ENCODE measurements around the gene ANXA8. TPM values are rescaled to one million over a fixed set of nuclear protein-coding genes. Genes with fewer than 3 reads are reported as not detected.
A peak's percentile ranks its signal among the peaks of the same experiment; 100 is the strongest.
"Not testable (repeated sequence)": the region's sequence is repeated elsewhere in the genome, so short reads cannot be mapped to it uniquely, and the experiment has no call there.

Gene ANXA8
- 0.68 and 0.72 TPM in 2 replicates for total RNA-seq (2014; rRNA removed; shearing (Covaris generic); ENCODE audit: low replicate concordance)

- in situ Hi-C loops (cut with HindIII; ENCODE audit: low pct_unique_long_range_greater_than_20kb, low sequenced_read_pairs); DNase-seq (ENCODE audit: low read depth): not testable (repeated sequence)
Measured at GRCh38 chr10:47483923-47484322, at the start of gene ANXA8. TSS of gene ANXA8 (minus strand) at chr10:47484115. CDS start at chr10:47483933, 182 bp downstream.

DNA sequence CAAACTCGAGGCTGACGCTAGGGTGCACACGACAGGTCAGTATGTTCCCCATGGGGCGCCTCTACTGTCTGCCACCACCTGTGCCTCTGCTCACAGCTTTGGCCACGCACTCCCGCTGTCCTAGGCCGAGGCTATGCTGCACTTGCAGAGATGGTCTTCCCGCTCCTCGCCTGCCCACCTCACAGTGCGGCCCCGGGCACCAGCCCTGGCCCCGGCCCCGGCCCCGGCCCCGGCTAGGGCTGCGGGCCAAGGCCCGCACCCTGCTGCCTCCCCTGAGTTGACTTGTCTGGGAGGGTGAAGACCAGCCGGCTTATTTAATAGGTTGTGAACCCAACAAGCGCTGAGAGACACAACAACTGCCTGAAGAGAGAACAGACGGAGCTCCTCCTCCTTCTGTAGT lies 39.6 kb upstream of the ANXA8 start, which contains the start of gene AGAP9:
Gene AGAP9, minus strand, starts transcription at position 164 of the 400 bp plus-strand sequence. Its CDS starts 112 bp downstream, at position 52.
- in situ Hi-C loops (cut with HindIII; ENCODE audit: low pct_unique_long_range_greater_than_20kb, low sequenced_read_pairs); DNase-seq (ENCODE audit: low read depth): not testable (repeated sequence)

- in situ Hi-C loops (cut with HindIII; ENCODE audit: low pct_unique_long_range_greater_than_20kb, low sequenced_read_pairs); DNase-seq (ENCODE audit: low read depth): not testable (repeated sequence)
Measured at GRCh38 chr10:47502313-47502712, 18.4 kb upstream of the ANXA8 start.

DNA sequence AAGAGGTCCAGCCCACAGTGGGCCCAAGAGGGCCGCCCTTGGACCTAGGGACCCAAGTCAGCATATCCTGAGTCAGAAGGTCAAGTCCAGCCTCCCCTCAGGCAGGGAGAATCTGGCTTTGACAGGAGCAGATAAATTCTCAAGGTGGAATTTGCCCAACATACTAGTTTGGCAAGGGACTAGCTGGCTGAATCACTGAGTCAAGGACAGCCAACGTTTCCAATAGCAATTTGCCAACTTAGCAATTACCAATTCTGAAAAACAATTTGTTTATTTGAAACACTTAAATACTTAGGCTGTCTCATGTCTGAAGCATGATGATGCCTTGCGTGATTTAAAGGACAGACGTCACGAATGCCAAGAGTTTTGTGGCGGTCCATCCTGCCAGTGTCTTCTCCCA lies 10.3 kb upstream of the ANXA8 start:
- in situ Hi-C loops (cut with HindIII; ENCODE audit: low pct_unique_long_range_greater_than_20kb, low sequenced_read_pairs) = not testable (repeated sequence)

GRCh38 chr10:47491600-47491999 lies 7.7 kb upstream of the ANXA8 start, which contains the start of gene FAM25G:
TSS of gene FAM25G (minus strand) at chr10:47491700. CDS start at chr10:47491674, 26 bp downstream.
- DNase-seq (ENCODE audit: low read depth); in situ Hi-C loops (cut with HindIII; ENCODE audit: low pct_unique_long_range_greater_than_20kb, low sequenced_read_pairs): not testable (repeated sequence)

More for the DNA sequence above, 10.3 kb upstream of the ANXA8 start:
- DNase-seq (ENCODE audit: low read depth) = not testable (repeated sequence)

GRCh38 chr10:47489630-47490029 lies 5.7 kb upstream of the ANXA8 start:
- DNase-seq (ENCODE audit: low read depth); in situ Hi-C loops (cut with HindIII; ENCODE audit: low pct_unique_long_range_greater_than_20kb, low sequenced_read_pairs): not testable (repeated sequence)

GRCh38 chr10:47485943-47486342 lies 2.0 kb upstream of the ANXA8 start:
- peak; percentile 27 for DNase-seq (ENCODE audit: low read depth)
- in situ Hi-C loops (cut with HindIII; ENCODE audit: low pct_unique_long_range_greater_than_20kb, low sequenced_read_pairs) = not testable (repeated sequence)

DNA sequence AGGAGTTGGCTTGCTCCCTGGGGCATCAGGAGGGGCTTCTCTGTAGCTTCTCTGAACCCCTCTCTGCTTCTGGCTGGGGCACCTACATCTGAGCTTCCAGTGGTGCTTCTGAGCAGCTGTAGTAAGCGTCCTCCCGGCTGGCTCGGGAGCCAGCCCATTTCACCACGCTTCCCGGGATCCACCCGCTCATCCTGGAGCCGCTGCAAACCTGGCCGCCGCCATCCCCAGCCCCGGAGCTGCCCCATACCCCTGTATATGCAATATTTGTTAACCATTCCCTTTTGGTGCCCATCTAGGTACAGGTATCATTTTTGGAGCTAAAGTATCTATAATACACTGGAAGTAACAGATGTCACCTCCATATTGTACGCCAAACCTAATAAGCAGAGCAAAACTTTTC lies 871 bp upstream of the ANXA8 start:
- in situ Hi-C loops (cut with HindIII; ENCODE audit: low pct_unique_long_range_greater_than_20kb, low sequenced_read_pairs); DNase-seq (ENCODE audit: low read depth): not testable (repeated sequence)

GRCh38 chr10:47482367-47482766 lies 1.5 kb downstream of the ANXA8 start:
- in situ Hi-C loops (cut with HindIII; ENCODE audit: low pct_unique_long_range_greater_than_20kb, low sequenced_read_pairs); DNase-seq (ENCODE audit: low read depth): not testable (repeated sequence)

DNA sequence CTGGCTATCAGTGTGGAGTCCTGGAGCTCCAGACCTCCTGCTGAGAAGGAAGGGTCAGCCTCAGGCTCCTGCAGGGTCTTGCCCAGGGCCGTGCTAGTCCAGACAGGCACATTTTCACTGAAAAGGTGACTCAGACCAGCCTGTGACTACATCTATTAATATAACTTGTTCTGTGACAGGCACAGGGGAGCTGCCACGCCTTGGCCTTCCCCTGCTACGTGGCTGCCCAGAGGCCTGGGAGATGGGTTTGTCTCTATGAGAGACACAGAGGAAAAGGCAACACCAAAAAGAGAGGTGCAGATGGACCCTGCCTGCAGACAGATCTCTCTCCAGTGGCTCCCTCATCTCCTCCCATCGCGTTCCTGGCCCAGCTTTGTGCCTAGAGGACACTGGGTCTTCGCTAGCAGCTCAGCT lies 2.1 kb downstream of the ANXA8 start:
- in situ Hi-C loops (cut with HindIII; ENCODE audit: low pct_unique_long_range_greater_than_20kb, low sequenced_read_pairs); DNase-seq (ENCODE audit: low read depth): not testable (repeated sequence)

DNA sequence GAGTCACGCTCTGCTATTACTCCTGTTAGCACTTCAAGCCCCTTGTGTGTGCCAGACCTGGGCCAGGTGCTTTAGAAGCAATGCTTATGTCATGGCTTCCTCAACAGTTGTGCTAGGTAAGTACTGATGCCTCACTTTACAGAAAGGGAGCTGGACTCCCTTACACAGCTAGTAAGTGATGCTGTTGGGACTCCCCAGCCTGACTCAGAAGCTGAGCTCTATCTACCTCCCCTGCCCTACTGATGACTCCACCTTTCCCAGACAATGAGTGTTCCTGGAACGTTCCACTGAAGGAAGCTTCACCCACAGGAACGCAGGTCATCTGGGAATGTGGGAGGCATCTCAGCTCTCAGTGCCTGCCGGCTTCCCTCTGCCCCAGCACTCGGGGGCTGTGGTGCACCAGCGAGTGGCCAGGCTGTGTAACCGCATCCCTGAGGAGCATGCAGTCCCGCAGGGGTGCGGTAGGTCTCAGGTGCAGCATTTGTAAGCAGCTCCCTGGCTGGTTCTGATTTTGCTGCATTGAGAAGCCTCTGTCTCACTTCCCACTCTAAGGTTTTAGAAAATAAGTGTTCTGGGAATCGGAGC lies 2.6 kb downstream of the ANXA8 start:
- in situ Hi-C loops (cut with HindIII; ENCODE audit: low pct_unique_long_range_greater_than_20kb, low sequenced_read_pairs) = not testable (repeated sequence)
- DNase-seq (ENCODE audit: low read depth) = peak; percentile 73

- DNase-seq (ENCODE audit: low read depth); in situ Hi-C loops (cut with HindIII; ENCODE audit: low pct_unique_long_range_greater_than_20kb, low sequenced_read_pairs): not testable (repeated sequence)
Measured at GRCh38 chr10:47480133-47480532, 3.8 kb downstream of the ANXA8 start.

DNA sequence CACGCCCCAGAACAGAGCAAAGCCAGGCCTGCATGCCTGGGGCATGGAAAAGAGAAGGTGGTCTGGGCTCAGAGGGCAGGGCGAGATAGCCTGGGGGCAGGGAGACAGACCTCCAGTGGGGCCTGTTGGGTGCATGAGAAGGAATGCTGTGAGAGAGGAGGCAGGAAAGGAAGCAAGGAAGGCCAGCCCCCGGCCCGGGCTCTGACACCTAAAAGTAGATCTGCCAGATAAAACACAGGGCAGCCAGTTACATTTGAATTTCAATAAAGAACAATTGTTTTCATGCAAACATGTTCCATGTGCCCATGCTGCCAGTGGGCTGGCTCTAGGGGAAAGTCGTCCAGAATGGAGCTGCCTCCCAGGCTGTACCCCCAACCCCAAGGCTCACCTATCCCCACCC lies 5.8 kb downstream of the ANXA8 start:
- DNase-seq (ENCODE audit: low read depth); in situ Hi-C loops (cut with HindIII; ENCODE audit: low pct_unique_long_range_greater_than_20kb, low sequenced_read_pairs): not testable (repeated sequence)

DNA sequence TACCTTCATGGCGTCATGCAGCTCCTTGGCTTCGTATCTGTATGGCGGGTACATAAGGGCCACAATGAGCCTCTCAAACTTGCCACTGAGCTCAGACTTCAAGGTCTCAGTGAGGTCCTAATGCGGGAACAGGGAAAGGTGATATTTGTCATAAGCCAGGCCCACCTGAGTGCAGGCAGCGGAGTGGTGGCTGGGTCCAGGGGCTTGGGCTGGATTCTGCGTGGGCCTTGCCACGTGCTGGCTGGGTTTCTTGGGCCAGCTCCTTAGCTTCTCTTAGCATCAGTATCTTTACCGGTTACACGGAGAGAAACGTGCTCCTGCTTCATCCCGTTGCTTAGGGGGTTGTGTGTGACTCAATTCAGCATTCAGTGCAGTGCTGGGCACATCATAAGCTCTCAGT lies 6.8 kb downstream of the ANXA8 start:
- in situ Hi-C loops (cut with HindIII; ENCODE audit: low pct_unique_long_range_greater_than_20kb, low sequenced_read_pairs); DNase-seq (ENCODE audit: low read depth): not testable (repeated sequence)

- in situ Hi-C loops (cut with HindIII; ENCODE audit: low pct_unique_long_range_greater_than_20kb, low sequenced_read_pairs); DNase-seq (ENCODE audit: low read depth): not testable (repeated sequence)
Measured at GRCh38 chr10:47475101-47475500, 8.8 kb downstream of the ANXA8 start.

- DNase-seq (ENCODE audit: low read depth); in situ Hi-C loops (cut with HindIII; ENCODE audit: low pct_unique_long_range_greater_than_20kb, low sequenced_read_pairs): not testable (repeated sequence)
Measured at GRCh38 chr10:47473516-47473915, 10.4 kb downstream of the ANXA8 start.

GRCh38 chr10:47472647-47473046 lies 11.3 kb downstream of the ANXA8 start:
- in situ Hi-C loops (cut with HindIII; ENCODE audit: low pct_unique_long_range_greater_than_20kb, low sequenced_read_pairs); DNase-seq (ENCODE audit: low read depth): not testable (repeated sequence)

GRCh38 chr10:47472072-47472471 lies 11.8 kb downstream of the ANXA8 start:
- in situ Hi-C loops (cut with HindIII; ENCODE audit: low pct_unique_long_range_greater_than_20kb, low sequenced_read_pairs) = not testable (repeated sequence)

GRCh38 chr10:47468731-47469528 lies 15.0 kb downstream of the ANXA8 start:
- in situ Hi-C loops (cut with HindIII; ENCODE audit: low pct_unique_long_range_greater_than_20kb, low sequenced_read_pairs) = not testable (repeated sequence)

More at GRCh38 chr10:47472072-47472471, 11.8 kb downstream of the ANXA8 start:
- DNase-seq (ENCODE audit: low read depth) = not testable (repeated sequence)

More at GRCh38 chr10:47468731-47469528, 15.0 kb downstream of the ANXA8 start:
- not testable (repeated sequence) for DNase-seq (ENCODE audit: low read depth)

Measured in Caki2 (cell line).